GM21723 (cell line): Measurements from ENCODE around the gene MPV17L.
"Not testable (repeated sequence)": the region's sequence is repeated elsewhere in the genome, so short reads cannot be mapped to it uniquely, and the experiment has no call there.

Experiments used
- ATAC-seq: cut with Tn5 transposase; IDR thresholded peaks from one replicate; pipeline ENCODE4 v1.9.1; 2021; ENCODE audit warnings: mild to moderate bottlenecking, moderate library complexity; ENCODE audit not compliant: unreplicated experiment

MPV17L gene

GRCh38 chr16:15407756-15408155 is 12.2 kb downstream of the MPV17L start:
- not testable (repeated sequence) for ATAC-seq

DNA sequence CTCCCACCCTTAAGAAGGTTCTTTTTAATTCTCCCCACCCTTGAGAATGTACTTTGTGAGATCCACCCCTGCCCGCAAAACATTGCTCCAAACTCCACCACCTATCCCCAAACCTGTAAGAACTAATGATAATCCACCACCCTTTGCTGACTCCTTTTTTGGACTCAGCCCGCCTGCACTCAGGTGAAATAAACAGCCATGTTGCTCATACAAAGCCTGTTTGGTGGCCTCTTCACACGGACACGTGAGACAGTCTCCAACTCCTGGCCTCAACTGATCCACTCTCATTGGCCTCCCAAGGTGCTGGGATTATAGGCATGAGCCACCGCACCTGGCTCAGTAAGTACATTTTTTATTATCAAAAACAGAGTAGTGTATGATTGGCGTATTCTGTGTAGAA is 13.9 kb downstream of the MPV17L start:
- not testable (repeated sequence) for ATAC-seq

DNA sequence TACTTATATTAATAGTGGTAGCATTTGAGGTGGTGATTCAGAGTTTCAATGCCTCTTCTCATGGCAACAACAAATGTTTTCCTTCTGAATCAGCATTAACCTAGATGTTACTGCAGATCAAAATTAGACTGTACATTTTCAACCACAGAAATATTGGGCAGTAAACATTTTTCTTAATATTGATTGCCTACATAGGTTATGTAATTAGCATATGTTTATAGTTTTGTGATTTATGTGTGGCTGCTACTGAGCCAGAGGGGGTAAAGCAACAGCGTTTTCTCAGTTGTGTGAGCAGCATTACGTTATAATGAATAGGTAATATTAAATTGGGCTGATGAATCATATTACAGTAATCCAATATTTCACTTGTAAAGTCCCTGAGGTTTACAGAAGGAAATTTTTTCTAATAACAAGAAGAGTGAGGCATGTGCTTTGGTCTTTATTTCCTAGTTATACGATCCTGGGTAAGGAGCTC is 20.0 kb downstream of the MPV17L start:
- no peak for ATAC-seq

DNA sequence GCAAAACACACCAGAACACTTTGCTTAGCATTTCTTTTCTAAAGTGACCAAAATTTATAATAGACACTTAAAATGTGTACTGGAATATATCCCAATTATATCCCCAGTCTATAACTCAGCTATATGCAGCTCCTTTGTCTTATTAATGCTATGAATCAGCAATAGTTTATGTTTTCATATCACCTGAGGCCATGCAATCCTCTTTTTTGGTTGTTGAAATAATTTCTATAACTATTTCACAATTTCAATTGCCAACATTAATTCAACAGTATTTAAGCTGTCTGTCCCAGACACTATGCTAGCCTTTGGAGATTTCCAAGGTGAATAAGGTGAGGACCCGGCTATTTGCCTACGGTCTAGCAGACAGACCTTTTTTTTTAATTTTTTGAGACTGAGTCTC is 21.6 kb downstream of the MPV17L start:
- no peak for ATAC-seq

DNA sequence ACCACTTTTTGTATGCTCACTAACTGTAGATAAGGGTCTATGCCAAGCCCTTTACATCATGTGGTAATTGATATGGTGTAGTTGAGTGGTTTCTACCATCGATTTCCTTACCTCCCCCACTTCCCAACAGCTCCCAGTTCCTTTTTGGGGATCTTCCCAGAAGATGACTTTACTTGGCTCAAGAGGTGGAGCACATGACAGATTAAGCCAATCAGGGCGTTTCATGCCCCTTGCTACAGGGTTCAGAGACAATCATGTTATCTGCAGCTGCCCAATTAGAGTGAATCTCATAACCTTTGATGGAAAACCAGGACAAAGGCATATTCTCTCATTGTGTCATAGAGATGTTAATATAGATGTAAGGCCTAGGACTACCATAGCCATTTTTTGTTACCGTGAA is 22.7 kb downstream of the MPV17L start:
- ATAC-seq = no peak

DNA sequence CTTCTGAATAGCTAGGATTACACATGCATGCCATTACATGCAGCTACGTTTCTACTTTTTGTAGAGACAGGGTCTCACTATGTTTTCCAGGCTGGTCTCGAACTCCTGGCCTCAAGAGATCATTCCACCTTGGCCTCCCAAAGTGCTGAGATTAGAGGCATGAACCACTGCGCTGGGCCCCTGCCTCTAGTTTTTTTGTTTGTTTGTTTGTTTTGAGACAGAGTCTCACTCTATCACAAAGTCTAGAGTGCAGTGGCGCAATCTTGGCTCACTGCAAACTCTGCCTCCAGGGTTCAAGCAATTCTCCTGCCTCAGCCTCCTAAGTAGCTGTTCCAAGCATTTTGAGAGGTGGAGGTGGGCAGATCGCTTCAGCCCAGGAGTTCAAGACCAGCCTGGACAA is 26.1 kb downstream of the MPV17L start:
- ATAC-seq = not testable (repeated sequence)

DNA sequence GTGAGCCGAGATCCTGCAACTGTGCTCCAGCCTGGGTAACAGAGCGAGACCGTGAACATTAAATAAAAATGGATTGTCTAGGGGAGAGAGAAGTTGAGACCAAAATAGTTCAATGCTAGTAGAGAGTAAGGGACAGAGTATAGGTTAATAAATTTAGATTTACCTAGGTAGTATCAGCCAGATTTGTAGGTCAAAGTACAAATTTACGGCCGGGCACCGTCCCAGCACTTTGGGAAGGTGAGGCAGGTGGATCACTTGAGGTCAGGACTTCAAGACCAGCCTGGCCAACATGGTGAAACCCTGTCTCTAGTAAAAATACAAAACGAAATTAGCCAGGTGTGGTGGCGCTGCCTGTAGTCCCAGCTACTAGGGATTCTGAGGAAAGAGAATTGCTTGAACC is 26.7 kb downstream of the MPV17L start:
- no peak for ATAC-seq

GRCh38 chr16:15425861-15426260 is 30.3 kb downstream of the MPV17L start:
- no peak for ATAC-seq

- no peak for ATAC-seq
These were observed 31.2 kb downstream of the MPV17L start for GRCh38 chr16:15426796-15427195.

- ATAC-seq = no peak
These were observed 32.2 kb downstream of the MPV17L start for GRCh38 chr16:15427648-15428239.

GRCh38 chr16:15430884-15431283 is 35.3 kb downstream of the MPV17L start:
- not testable (repeated sequence) for ATAC-seq

DNA sequence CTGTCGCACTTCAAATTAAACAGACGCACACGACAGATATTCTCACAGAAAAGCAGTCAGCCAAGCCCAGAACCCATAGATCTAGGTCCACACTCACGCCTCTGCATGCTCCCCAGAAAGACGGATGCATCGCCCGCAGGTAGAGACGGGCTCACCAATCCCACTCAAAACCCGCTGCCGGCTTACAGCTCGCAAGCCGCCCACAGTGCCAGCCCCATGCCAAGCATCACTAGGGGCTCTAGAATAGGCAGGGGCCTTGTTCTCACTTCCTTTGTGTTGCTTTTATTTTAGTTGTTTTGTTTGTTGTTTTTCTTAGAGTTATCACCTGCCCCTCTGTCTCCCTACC is 38.5 kb downstream of the MPV17L start:
- ATAC-seq = no peak

DNA sequence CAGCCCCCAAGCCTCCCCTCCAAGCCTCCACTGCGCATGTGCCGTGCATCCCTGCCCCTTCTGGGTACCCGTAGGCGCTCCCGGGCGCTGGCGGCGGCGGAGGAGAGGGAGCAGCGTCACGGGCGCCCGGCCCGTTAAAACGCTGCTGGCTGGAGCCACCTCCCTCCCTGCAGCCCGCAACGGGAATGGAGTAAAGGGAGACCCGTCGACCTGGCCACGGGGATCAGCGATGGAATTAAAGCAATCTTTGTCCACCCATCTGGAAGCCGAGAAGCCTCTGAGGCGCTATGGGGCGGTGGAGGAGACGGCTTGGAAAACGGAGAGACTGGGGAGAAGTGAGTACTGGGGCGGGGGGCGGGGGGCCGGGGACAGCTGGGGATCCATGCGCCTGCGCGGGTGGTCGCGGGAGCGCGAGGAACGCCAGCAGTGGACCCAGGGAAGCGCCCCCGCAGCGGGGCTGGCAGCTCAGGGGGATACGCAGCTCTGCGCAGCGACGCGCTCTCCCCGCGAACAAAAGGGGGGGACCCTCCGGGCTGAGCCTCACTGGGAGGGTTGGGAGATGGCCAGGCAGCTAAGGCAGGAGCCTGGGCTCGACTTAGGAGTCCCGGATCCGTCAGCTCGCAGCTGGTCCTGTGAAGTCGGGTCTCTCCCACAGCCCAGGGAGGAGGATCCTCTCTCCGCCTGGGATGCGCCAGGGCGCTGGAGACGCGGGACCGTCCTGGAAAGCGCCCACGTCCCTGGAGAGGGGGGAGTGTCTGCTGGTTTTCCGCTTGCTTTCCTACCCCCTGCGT is 39.1 kb downstream of the MPV17L start, which contains the start of gene BMERB1:
Gene BMERB1 (plus strand): TSS at position 164 of the 791 bp plus-strand sequence. CDS start 66 bp downstream, at position 230.
- ATAC-seq = no peak

DNA sequence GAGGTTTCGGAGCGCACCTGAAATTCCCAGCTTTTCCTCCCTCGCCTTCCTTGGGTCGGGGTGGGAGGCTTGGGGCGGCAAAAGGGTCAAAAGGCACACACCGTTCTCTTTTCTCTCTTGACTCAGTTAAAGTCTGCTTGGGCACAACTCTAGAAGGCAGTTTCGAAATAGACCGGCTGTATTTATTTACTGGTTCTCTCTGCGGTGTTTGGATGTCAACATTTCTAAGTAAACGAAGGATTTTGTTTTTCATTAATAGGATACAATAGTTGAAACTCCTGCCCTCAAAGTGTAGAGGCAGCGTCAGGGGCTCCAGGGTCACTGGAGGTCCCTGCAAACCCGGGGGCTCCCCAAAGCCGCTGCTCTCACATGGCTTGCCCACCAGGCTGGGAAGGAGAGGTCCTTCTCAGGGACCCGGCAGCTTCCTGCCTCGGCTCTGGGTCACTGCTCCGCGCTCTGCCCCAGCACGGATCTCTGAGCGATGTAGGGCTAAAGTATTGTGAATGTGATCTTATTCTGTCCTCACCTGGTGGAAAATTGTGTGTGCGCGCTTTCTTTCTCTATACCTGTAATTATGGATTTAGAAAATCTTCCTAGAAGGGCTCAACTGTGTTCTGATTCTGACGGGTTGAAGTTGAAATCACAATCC is 39.8 kb downstream of the MPV17L start:
- ATAC-seq = no peak

GRCh38 chr16:15439102-15439501 is 43.5 kb downstream of the MPV17L start:
- no peak for ATAC-seq

- ATAC-seq = no peak
These were observed 44.0 kb downstream of the MPV17L start for GRCh38 chr16:15439521-15439920.

DNA sequence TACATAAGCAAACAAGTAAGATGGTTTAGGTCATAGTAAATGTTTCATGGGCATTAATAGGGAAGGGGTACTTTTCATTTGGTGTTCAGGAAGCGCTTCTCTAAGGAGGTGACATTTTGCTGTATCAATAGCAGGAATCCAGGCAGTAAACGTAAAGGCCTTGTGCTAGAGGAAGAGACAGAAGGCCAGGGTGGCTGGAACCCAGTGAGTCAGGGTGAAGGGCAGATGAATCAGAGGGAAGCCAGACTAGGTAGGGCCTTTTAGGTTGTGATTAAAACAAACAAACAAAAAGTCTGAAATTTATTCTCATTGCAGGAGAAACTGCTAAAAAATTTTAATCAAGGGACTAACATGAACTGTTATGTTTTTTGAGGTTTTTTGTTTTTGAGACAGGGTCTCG is 45.3 kb downstream of the MPV17L start:
- no peak for ATAC-seq

- ATAC-seq = not testable (repeated sequence)
These were observed 46.6 kb downstream of the MPV17L start for GRCh38 chr16:15442140-15442539.

- no peak for ATAC-seq
These were observed 48.2 kb downstream of the MPV17L start for GRCh38 chr16:15443753-15444152.

DNA sequence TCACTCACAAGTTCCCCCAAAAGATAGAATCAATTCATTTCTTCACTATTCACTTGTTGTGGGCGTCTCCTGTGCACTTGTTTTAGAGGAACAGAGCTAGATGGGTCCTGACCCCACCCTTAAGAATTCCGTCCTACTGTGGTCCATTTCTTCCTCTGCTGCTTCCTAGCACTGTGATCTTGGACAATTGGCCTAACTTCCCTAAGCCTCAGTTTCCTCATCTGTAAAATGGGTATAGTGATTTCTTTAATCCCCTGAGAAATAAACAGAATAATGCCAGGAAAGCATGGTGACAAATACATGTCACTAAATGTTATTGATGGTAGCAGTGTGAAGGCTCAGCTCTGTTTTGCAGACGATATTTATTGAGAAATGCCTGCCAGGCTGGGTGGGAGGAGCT is 48.7 kb downstream of the MPV17L start:
- no peak for ATAC-seq

DNA sequence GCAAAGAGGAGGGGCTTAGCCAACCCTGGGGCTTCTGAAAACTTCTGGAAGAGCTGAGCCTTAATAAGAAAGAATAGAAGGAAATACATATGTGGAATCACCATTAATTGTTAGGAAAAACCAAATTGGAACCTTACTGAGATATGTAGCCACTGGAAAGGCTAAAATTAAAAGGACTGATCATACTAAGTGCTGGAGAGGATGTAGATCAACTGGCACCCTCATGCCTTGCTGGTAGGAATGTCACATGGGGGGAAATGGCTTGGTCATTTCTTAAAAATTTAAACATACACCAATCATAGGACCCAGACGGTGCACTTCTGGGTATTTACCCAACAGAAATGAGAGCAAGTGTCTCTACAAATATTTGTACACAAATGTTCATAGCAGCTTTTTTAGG is 49.9 kb downstream of the MPV17L start:
- no peak for ATAC-seq

DNA sequence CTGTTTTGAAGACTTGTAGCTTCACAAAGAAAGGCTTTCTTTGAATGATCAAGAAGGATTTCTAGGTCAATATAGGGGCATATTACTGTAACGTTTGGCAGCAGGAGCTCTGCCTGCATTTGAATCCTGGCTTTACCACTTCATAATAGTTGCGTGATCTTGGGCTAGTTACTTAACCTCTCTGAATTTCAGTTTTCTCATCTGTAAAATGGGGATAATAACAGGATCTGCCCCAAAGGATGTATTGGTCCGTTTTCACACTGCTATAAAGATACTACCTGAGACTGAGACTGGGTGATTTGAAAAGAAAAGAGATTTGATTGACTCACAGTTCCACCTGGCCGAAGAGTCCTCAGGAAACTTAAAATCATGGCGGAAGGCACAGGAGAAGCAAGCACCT is 51.3 kb downstream of the MPV17L start:
- no peak for ATAC-seq
